Fibroblast of mammary gland (primary cell): ENCODE measurements around the gene INTS6.

Experiments
- DNase-seq: peaks from one replicate; pipeline ENCODE4 v3.0.0-alpha.2; 2010; ENCODE audit warnings: low read depth
- H3K4me3 ChIP-seq: 2 replicates; pipeline ENCODE4 v1.5.1; 2011; ENCODE audit warnings: low read depth, mild to moderate bottlenecking, low read length, moderate library complexity; ENCODE audit not compliant: control insufficient read depth
- CTCF ChIP-seq: conservative IDR thresholded peaks from 2 replicates; pipeline ENCODE4 v1.5.1; 2011; ENCODE audit warnings: low read depth, low read length, inconsistent platforms; ENCODE audit not compliant: control insufficient read depth, insufficient read depth

The INTS6 gene

GRCh38 chr13:51451134-51451466 lies 1.7 kb downstream of the INTS6 start:
- no peak for TF ChIP-seq CTCF
- DNase-seq = no peak
- H3K4me3 ChIP-seq = peak overlapping the region; percentile 84

- no peak for TF ChIP-seq CTCF
- no peak for DNase-seq
- H3K4me3 ChIP-seq = no peak overlapping the region
Observed at GRCh38 chr13:51449018-51449417, 3.8 kb downstream of the INTS6 start.

DNA sequence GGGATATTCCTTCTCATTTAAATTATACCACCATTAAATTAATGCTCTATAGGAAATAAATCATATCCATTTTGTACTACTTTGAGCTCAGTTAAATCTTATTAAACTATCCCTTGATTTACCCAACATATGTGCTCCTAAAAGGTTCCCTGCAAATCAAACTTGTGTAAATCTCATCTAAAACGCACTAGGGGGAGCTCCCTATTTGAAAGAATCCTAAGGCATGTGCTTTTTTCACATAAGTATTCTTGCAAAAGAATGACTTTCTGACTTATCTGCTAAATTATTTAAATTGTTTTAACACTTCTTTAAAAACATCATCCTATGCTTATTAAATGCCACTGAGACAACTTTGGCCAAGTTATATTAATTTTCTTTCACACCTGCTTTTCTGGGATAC lies 7.9 kb downstream of the INTS6 start:
- peak; percentile 44 for TF ChIP-seq CTCF
- DNase-seq = peak; percentile 72
- H3K4me3 ChIP-seq = no peak overlapping the region

- DNase-seq = no peak
- TF ChIP-seq CTCF = no peak
Observed at GRCh38 chr13:51440381-51440780, 12.5 kb downstream of the INTS6 start.

GRCh38 chr13:51437550-51438127 lies 15.2 kb downstream of the INTS6 start:
- no peak overlapping the region for H3K4me3 ChIP-seq
- DNase-seq = no peak
- no peak for TF ChIP-seq CTCF

More at GRCh38 chr13:51440381-51440780, 12.5 kb downstream of the INTS6 start:
- no peak overlapping the region for H3K4me3 ChIP-seq

GRCh38 chr13:51435002-51435578 lies 17.7 kb downstream of the INTS6 start:
- DNase-seq = peak; percentile 46
- TF ChIP-seq CTCF = peak; percentile 57
- H3K4me3 ChIP-seq = no peak overlapping the region
